ENCODE results near the gene FYB2.

GRCh38 chr1:56808410-56808809, 10.8 kb downstream of the FYB2 start:
- TF ChIP-seq CTCF (conservative IDR thresholded peaks at IDR 0.05; ENCODE audit: low read depth, low read length) (no peak), EZH2 (IDR thresholded peaks at IDR 0.05; ENCODE audit: low read length, unreplicated experiment) (no peak), EZH2phosphoT487 (IDR thresholded peaks at IDR 0.05; ENCODE audit: borderline replicate concordance, low read length) (no peak)

Measured in PC-3 (cell line).